ENCODE data around the gene ANKMY1.

The ANKMY1 gene

DNA sequence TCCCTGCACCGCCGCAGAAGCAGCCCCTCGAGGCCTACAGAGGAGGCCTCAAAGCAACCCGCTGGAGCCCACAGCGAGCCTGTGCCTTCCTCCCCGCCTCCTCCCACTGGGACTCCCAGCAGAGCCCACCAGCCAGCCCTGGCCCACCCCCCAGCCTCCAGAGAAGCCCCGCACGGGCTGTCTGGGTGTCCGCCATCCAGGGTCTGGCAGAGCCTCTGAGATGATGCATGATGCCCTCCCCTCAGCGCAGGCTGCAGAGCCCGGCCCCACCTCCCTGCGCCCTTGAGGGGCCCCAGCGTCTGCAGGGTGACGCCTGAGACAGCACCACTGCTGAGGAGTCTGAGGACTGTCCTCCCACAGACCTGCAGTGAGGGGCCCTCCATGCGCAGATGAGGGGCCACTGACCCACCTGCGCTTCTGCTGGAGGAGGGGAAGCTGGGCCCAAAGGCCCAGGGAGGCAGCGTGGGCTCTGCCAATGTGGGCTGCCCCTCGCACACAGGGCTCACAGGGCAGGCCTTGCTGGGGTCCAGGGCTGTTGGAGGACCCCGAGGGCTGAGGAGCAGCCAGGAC is 91.1 kb downstream of the ANKMY1 start:
- DNase-seq: no peak

DNA sequence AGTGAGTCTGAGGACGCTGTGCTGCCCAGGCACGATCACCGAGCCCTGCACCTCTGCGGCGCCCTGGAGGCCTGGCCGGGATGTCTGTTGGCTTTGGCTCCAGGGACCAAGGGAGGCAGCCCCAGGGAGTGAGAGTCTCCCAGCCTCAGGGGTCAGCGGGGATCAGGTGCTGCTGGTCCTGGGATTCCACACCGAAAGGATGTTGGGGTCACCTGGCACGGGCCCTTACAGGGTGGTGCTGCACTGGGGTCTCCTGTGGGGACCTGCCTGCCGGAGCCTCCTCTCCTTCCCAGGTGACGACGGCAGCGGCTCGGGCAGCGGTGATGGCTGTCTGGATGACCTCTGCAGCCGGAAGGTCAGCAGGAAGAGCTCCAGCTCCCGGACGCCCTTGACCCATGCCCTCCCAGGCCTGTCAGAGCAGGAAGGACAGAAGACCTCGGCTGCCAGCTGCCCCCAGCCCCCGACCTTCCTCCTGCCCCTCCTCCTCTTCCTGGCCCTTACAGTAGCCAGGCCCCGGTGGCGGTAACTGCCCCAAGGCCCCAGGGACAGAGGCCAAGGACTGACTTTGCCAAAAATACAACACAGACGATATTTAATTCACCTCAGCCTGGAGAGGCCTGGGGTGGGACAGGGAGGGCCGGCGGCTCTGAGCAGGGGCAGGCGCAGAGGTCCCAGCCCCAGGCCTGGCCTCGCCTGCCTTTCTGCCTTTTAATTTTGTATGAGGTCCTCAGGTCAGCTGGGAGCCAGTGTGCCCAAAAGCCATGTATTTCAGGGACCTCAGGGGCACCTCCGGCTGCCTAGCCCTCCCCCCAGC is 91.8 kb downstream of the ANKMY1 start:
- DNase-seq: no peak

DNA sequence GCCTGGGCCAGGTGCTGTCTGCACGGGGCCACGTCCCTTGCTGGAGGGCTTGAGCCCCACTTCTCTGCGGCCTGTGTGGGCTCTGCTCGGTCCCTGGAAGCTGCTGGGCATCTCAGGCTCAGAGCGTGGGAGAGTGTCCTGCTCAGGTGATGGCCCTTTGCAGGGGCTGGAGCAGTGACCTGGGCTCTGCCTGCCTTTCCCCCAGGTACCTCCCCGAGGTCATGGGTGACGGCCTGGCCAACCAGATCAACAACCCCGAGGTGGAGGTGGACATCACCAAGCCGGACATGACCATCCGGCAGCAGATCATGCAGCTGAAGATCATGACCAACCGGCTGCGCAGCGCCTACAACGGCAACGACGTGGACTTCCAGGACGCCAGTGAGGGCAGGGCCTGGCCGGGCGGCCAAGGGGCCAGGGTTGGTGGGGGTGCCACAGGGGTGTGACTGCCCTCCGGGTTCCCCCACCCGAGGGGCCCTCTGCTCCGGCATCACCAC is 92.5 kb downstream of the ANKMY1 start:
- no peak for DNase-seq

DNA sequence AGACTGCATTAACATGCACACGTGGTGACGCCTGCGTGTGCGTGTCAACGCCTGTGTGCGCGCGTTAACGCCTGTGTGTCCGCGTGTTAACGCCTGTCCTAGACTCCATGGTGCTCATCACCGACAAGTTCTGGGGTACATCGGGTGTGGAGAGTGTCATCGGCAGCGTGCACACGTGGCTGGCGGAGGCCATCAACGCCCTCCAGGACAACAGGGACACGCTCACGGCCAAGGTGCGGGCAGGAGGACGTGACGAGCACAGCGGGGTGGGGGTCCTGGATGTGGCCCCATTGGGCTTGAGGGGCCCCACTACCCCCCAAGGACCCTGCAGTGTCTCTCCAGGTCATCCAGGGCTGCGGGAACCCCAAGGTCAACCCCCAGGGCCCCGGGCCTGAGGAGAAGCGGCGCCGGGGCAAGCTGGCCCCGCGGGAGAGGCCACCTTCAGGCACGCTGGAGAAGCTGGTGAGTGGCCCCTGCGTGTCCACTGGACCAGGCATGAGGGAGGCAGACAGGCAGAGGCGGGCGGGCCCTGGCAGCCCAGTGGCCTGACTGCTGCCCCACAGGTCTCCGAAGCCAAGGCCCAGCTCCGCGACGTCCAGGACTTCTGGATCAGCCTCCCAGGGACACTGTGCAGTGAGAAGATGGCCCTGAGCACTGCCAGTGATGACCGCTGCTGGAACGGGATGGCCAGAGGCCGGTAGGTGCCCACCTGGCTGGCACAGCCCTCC is 93.1 kb downstream of the ANKMY1 start:
- DNase-seq: no peak

DNA sequence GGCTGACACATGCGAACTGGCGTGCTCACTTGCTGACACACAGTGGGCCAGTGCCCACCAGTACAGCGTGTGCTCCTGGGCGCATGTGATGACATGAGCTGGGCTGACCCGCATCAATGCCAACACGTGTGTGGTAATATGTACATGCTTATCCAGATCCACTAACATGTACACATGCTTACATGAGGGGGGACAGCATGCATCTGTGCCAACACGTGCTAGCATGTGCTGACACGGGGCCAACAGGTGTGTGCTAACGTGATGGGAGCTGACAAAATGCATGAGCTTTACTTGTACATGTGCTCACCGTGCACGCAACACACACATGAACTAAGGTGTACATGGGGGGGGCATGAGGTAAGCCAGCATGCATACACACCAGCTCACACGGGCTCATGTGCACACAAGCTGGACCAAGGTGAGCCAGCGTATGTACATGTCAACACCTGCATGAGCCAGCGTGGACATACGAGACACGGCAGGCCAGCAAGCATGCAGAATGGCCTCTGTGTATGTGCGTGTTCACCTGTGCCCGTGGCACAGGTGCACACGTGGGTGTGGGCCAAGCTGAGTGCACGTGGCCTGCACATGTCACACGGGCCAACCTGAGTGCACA is 93.8 kb downstream of the ANKMY1 start:
- no peak for DNase-seq

DNA sequence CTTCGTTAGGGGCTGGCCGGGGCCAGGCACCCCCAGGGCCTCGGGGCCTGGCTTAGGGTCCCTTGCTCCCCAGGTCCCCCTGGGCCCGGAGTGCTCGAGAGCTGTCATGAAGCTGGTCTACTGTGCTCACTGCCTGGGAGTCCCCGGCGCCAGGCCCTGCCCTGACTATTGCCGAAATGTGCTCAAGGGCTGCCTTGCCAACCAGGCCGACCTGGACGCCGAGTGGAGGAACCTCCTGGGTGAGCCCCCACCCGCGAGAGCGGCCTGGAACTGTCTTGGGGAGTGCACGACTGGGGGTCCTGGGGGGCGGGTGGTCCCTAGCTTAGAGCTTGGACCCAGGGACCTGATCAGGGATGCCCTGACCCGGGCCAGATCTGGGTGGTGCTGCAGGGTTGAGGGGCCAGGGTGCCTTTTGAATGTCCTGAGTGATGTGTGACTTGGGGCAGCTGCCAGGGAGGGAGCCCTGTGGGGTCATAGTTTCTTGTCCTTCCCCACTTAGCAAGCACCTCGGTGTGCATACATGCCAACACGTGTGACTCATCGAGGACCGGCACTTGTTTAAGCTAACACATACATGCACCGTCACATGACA is 94.4 kb downstream of the ANKMY1 start:
- DNase-seq: no peak

DNA sequence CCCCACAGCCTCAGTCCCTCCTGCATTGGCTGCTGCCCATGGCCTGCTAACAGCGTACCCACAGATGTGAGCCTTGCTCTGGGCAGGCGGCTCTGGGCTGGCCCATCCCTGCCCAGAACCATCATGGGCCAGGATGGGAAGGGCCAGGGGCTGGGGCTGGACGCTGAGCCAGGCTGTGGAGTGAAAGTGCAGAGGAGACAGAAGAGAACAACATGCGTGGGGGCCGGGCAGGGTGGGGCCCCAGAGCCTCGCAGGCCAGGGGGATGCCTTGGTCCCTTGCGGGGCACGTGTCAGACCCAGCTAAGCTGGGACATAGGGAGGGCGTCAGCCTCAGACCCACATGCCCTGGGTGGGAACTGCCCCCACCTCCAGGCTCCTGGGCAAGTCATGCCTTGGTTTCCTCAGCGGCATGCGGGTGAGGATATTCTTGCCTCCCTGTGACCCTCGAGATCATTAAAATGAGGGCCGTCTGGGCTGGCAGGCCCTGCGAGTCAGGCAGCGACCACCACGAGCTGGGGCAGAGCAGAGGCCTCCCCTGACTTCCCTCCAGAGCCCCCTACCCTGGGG is 95.0 kb downstream of the ANKMY1 start:
- no peak for DNase-seq

DNA sequence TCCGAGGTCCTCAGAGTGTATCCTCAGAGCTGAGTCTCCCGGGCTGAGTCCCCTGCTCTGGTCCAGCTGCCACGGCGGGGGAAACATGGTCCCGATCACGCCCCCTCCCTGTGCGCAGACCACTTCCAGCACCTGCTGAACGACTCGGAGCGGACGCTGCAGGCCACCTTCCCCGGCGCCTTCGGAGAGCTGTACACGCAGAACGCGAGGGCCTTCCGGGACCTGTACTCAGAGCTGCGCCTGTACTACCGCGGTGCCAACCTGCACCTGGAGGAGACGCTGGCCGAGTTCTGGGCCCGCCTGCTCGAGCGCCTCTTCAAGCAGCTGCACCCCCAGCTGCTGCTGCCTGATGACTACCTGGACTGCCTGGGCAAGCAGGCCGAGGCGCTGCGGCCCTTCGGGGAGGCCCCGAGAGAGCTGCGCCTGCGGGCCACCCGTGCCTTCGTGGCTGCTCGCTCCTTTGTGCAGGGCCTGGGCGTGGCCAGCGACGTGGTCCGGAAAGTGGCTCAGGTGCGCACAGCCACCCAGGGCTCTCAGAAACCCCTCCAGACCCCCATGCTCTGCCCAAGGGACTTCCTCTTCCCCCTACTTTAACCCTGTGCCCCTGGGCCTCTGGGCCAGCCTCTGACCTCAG is 95.6 kb downstream of the ANKMY1 start:
- DNase-seq: no peak

DNA sequence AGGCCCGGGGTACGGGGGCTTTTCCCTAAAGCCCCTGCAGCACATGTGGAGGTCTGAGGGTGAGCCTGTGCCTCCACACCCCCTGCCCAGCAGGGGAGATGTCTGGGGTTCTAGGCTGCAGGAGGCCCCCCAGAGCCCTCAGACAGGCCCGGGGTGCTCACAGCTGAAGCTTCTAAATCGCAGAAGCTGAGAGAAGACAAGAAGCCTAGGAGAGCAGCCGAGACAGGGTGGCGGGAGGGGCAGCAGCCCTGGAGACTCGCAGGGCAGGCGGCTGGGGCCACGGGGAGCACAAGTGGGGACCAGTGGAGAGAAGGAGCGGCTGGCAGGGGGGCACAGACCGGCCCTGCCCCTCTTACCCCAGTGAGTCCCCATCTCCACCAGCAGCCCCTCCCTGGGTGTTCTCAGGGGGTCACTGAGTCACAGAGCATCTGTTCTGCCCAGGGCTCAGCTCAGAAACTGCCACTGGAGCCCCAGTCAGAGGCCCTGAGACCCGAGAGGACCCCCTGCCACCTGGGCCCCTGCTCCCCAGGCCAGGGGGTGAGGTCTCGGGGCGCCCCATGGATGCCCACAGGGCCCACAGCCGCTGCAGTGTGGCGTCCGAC is 96.2 kb downstream of the ANKMY1 start:
- DNase-seq: no peak

DNA sequence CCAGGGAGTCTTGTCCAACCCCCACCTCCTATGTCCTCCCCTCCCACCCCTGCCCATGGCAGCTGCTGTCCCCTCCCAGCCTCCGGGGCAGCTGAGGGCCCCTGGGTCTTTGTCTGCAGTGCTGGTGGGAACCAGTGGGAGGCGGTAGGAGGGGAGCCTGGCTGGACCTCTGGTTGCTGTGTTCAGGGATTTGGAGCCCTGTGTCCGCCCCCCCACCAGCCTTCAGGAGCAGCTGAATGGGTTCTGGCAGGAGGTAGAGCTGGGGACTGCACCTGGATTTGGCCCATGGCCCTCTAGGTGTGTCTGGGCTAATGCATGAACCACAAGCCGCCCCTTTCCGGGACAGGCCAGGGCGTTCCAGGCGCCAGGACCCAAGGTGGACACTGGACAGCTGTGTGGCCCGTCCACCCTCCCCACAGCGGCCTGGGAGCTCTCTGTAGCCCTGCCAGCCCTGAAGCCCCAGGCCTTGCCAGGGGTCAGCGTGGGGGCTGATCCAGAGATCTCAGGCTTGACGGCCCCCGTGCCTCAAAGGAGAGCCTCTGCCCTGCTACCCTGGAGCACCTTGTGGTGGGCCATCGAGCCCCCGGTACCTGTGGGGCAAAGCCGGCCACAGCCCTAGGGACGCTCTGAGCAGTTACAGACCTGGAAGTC is 96.9 kb downstream of the ANKMY1 start:
- no peak for DNase-seq

DNA sequence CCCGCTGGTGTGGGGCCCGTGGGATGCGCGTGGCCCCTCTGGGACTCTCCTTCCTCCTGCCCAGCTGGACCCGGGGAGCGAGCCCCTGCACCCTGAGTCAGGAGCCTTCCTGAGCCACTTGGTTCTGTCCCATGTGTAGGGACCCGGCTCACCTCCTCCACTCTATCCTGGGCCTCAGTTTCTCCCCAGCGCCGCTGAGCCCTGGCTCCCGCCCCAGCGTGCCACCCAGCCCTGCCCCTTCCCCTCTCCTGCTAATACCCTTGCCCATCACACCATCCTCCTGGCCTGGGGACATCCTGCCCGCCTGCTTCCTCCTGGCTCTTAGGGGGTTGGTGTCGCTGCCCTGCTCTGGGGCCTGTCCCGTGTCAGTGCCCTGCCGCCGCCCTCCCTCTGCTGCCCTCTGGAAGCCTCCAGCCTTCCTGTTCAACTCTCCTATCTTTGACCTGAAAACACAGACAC is 97.5 kb downstream of the ANKMY1 start:
- no peak for DNase-seq

DNA sequence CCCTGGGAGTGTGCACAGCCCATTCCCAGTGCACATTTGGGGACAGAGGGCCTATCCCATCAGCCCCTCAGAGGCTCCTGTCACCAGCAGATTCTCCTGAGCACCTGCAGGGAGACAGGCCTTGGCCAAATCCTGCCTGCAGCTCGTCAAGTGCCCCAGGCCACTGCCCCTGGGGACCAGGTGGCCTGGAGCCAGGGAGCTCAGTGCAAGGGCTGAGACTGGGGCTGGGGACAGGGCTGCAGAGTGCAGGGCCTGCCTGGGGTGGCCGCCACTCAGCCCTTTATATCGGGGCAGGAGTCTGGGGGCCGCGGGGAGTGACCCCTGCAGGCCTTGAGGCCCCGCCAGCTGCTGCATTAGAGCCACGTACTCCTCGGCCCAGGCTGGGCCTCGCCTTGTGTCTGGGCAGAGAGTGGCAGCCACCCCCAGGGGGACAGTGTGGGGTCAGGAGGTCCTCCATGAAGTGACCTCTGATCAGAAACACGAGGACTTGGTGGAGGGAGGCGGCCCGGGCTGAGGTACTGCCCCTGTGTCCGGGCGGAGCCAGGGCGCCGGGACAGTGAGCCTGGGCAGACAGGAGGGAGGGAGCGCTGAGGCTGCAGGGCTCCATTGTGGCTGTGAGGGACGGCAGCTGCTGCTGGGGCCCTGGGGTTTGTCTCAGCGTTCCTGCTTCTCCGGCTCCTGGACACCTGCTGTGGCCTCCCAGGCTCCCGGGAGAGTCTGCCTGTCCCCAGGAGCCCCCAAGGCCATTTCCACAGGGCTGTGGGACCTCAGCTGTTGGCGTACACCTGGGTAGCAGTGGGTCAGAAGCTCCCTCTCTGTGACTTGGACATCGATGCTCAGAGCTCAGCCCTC is 98.2 kb downstream of the ANKMY1 start:
- DNase-seq: no peak

DNA sequence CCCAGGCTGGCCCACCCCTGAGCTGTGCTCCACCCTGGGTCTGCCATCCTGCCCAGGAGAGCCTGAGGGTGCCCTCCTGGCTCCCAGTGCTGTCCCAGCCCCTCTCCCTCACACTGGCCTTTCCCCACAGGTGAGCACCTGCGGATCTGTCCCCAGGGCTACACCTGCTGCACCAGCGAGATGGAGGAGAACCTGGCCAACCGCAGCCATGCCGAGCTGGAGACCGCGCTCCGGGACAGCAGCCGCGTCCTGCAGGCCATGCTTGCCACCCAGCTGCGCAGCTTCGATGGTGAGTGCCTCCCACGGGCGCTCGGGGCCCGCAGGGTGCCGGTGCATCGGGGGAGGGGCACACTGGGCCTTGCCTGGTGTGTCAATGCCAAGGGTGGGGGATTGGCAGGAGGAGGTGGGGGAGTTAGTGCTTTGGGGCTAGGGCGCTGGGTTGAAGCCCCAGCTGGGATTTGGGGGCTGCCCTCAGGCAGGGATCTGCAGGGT is 98.8 kb downstream of the ANKMY1 start:
- DNase-seq: no peak

DNA sequence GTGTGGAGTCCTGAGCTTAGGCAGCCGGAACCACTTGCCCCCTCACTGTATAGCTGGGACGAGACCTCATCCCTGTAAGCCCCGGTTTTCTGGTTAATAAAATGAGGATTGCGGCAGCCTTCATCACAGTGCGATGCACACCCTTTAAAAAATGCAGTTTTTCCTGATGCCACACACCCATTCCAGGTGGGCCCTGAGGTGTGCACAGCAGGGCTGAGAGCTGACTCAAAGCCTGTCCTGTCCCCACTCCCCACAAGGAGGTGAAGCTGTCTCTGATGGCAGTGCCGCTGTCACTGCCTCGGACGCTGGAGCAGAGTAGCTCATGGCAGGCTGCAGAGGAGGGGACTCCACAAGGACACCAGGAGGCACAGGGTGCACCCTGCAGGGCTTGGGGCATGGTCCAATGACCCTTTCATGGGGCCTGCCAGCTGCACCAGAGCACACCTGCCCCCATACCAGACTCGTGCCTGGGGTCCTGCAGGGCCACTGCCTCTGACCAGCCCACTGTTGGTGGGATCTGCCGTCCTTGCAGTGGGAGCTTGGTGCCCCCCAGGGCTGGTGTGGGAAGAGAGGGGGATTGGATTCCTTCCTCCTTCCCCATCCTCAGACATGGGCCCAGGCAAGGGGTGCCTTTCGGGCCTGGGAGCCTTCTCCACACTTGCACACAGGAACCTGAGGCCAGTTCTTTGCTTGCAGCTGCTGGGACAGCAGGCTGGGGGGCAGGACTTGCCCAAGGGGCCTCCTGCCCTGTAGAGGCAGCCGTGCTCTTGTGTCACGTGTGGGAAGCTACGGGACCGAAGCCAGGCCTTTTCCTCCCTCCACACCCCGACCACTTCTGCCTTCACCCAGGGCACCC is 99.5 kb downstream of the ANKMY1 start:
- no peak for DNase-seq

DNA sequence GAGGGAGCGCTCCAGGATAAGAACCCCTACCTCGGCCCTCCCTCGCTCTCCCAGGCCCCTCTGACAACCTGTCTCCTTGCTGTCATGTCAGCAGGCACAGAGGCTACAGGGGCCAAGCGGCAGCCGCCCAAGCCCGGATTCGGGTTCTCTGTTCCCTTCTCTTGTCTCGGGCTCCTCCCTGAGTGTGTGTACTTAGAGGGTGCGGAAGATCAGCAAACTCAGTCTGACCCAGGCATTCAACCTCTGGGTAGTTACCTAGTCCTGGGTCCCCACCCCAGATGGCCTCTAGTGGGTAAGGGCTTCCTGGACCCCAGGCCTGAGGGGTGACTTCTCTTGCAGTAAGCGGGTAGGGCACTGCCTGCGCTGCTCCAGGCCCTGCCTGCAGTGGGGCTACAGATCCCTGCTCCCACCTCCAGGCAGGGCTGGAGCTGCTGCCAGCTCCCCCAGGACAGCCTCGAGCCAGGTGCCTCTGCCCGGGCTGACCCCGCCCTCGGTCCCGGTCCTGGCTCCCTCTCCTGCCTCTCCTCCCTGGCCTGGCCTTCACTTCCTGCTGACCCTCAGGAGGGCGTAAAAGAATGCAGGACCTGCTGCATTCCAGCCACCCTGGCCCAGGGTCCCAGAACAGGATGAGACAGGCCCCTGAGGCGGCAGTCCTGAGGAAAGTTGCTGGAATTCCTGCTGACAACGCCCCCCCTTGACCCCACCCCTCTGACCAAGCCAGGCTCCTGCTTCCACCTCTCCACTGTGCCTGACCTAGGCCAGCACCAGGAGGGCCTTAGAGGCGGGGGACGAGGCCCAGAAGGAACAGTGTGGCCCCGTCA is 100.4 kb downstream of the ANKMY1 start:
- DNase-seq: no peak

DNA sequence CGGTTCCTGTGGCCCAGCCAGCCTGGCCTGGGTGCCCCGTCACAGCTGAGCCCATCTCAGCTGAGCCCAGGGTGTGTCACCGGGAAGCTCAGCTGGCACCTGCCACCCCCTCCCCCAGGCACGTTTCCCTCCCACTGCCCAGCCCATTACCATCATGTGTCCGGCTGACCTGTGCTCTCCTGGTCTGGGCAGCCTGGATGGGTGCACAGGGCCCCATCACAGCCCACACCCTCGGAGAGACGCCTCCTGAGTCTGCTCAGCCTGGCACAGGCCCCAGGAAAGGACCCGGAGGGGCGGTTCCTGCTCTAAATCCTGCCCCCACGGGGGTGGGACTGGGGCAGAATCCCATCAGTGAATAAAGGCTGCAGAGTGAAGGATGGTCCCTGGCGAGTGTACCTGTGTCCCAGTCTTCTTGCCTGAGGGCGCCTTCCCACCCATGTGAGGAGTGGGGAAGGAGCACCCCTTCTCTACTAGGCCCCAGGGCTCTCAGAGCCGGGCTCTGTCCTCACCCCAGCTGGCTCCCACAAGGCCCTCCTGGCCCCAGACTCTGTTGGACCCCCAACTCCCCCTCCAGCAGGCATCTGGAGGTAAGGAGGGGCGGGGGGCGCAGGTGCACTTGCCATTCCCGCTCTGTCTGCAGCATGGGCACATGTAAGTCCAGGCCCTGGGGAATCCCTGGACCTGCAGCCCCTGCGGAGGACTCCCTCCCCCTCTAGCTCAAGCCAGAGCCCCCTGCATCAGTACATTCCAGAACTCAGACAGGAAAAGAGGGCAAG is 101.2 kb downstream of the ANKMY1 start:
- no peak for DNase-seq
